Stimulated activated CD8-positive, alpha-beta memory T cell treated with anti-CD3 and anti-CD28 coated beads, Interleukin-4, amount 100 ng/mL, for 24 hours (primary cell): ENCODE data around the gene ZNF420.

Experiments
- DNase-seq: peaks from one replicate; pipeline ENCODE4 v3.0.0-alpha.2; 2020; ENCODE audit warnings: low read depth

The ZNF420 gene

DNA sequence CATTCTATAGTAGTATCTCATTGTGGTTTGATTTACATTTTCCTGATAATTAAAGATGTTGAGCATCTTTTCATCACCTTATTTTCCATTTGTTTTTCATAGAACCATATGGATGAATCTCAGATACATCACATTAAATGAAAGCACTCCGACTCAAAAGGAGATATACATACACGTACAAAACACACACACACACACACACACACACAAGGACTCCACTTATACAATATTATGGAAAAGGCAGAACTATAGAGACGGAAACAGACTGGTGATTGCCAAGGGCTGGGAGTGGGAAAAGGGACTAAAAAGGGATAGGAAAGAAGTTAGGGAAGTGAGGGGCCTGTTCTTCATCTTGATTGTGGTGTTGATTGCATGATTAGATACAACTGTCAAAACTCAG lies 70.0 kb downstream of the ZNF420 start:
- DNase-seq = no peak

DNA sequence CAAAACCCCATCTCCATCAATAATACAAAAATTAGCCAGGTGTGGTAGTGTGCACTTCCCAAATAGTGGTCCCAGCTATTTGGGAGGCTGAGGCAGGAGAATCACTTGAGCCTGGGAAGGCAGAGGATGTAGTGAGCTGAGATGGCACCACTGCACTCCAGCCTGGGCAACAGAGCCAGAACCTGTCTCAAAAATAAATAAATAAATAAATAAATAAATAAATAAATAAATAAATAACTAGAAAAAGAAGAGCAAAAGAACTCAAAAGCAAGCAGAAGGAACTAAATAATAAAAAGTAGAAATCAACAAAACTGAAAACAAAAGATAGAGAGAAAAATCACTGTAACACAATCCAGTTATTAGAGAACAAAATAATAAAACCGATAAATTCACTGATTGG lies 81.9 kb downstream of the ZNF420 start:
- DNase-seq = no peak

DNA sequence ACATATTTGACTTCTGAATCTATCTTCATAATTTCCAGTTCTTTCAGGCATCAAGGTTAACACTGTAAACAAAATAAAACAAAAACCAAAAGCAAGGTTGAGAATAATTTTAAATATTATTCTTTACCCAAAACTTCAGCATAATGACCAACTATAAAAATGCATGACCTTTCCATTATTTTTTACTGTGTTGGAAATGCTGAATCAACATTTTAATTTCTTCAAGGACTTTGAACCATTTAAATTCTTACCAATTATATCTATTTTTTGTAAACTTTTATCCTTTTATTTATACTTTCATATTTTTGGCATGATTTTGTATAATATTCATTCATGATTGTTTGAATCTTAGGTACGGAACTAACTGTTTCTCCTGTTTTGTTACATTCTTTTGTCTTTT lies 87.4 kb downstream of the ZNF420 start:
- DNase-seq = no peak

DNA sequence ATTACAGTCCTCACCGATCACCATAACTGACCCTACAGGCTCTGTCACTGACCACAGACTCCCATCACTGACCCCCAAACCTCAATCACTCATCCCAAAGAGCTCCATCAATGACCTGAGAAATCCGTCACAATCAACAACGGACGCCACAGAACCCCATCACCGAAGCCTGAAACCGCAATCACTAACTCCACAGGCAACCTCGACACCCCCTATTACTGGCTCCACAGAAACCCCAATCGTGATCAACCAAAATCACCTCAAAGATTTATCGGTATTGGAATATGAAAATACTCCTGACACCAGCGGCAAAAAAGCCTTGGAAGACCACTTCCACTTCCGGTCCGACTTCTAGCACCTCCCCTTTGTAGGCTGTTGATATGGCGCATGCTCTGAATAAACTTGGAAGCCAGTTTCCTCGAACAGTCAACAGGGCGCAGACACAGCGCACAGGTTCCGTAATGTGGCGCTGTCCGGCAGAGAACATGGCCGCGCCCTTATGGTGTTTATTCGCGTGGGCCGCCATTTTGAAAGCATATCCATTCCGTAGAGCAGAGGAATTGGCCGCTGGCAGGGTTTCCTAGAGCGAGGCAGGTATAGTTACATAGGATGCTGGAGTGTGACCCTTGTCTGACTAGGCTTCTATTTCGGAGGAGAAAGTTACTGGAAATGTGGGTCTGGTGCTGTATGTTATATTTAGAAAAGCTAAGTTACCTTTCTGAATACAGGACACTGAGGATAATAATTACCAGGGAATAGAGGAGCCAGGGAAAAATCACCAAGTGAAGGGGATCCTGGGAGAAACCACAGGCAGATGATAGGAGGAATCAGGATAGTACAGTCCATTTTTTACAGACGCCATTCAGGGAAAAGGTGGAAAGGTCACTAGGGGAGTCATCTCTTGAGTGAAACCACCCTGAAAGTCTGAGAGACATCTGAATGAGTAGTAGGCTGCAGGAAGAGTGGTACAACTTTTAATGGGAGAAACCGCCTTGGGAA lies 94.4 kb downstream of the ZNF420 start, which contains the start of gene ZNF585A:
Gene ZNF585A (minus strand): TSS at position 328 of the 999 bp plus-strand sequence. CDS start 2,785 bp downstream, outside the sequence.
- peak; percentile 78 for DNase-seq
